Spinal cord (tissue), 10 donors: ENCODE results near the gene RAPH1. TPM values are rescaled to one million over a fixed set of nuclear protein-coding genes. Genes with fewer than 3 reads are reported as not detected.

Source experiments
- DNase-seq, 6 donors: peaks; one replicate each; pipeline versions ENCODE4 v3.0.0 to v3.0.0-alpha.2; 2013 to 2015; ENCODE audit warnings: low spot score in 6 of 6, low read depth in 4 of 6
- H3K27ac ChIP-seq: one replicate; pipeline ENCODE4 v1.5.1; 2013; ENCODE audit warnings: low read depth, low read length, control low read depth
- H3K27me3 ChIP-seq: one replicate; pipeline ENCODE4 v1.6.1; 2013; ENCODE audit warnings: low read length; ENCODE audit not compliant: control insufficient read depth, insufficient read depth
- H3K36me3 ChIP-seq: one replicate; pipeline ENCODE4 v1.6.1; 2013; ENCODE audit warnings: low read length; ENCODE audit not compliant: control insufficient read depth, insufficient read depth
- H3K4me1 ChIP-seq: one replicate; pipeline ENCODE4 v1.6.1; 2013; ENCODE audit warnings: low read length; ENCODE audit not compliant: control insufficient read depth, insufficient read depth
- H3K4me3 ChIP-seq: one replicate; pipeline ENCODE4 v1.5.1; 2013; ENCODE audit warnings: low read depth, low read length, control low read depth
- H3K9me3 ChIP-seq: one replicate; pipeline ENCODE4 v1.6.1; 2013; ENCODE audit warnings: low read length; ENCODE audit not compliant: control insufficient read depth, insufficient read depth
- WGBS: methylation state at CpG from one replicate; pipeline ENCODE4 v1.1.5; 2013; ENCODE audit warnings: missing lambda C conversion rate; ENCODE audit not compliant: insufficient coverage; 5-methylcytosine and 5-hydroxymethylcytosine counted together
- polyA plus RNA-seq, 2 donors: library from polyadenylated mRNA; unstranded; fragments of 120-200 nt; gene quantifications; one replicate each; pipeline ENCODE4 v1.2.1, GENCODE V29; 2013; ENCODE audit not compliant: insufficient read length in 2 of 2
- total RNA-seq, 2 donors: library from RNA; depleted of rRNA in 1 of 2; stranded (reverse); fragments of 120-200 nt in 1 of 2; fragments of >200 nt in 1 of 2; gene quantifications; one replicate each; pipeline versions ENCODE4 v1.2.3 to v1.2.4, GENCODE V29; 2013 to 2014
- donor health status: healthy.

Gene RAPH1
- total and polyA plus RNA-seq, 4 donors, result 23.2 to 73.9 (median 28.0) TPM

GRCh38 chr2:203578759-203579643, 43.9 kb upstream of the RAPH1 start:
- Histone ChIP-seq H3K9me3 (no peaks in the 10 kb centered on the region), H3K36me3 (no peaks in the 10 kb centered on the region), H3K4me3 (no peak overlapping the region), H3K27ac (no peak overlapping the region), H3K4me1 (peaks cover 9% of the 10 kb centered on the region), H3K27me3 (no peaks in the 10 kb centered on the region)
- DNase-seq, result no peak
- WGBS, result 100% methylated on average over 1 of the region's 4 CpGs

DNA sequence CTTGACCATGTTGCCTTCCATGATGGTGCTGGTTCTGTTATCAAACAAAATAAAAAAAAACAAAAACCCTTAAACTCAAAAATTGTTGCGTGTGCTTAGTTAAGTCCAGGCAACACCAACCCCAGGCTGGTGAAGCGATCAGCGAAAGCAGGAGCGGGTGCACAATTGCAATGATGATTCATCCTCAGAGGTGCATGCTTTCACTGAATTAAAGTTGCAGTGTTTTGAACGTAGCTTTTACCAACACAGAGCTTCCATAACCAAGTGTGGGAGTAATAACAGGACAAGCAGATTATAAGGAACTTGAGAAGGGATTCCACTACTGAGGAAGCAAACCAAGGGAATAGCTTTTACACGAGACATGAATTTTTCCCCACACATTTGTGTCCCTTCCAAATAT, 39.7 kb upstream of the RAPH1 start:
- no peak overlapping the region for H3K4me3 ChIP-seq
- H3K27me3 ChIP-seq, result no peaks in the 10 kb centered on the region
- H3K4me1 ChIP-seq, result no peaks in the 10 kb centered on the region
- WGBS, result no CpG with 5 or more reads among the region's 6 CpGs
- H3K9me3 ChIP-seq, result no peaks in the 10 kb centered on the region
- H3K27ac ChIP-seq, result no peak overlapping the region
- no peaks in the 10 kb centered on the region for H3K36me3 ChIP-seq
- no peak for DNase-seq

- Histone ChIP-seq H3K27me3 (no peaks in the 10 kb centered on the region), H3K4me1 (no peaks in the 10 kb centered on the region), H3K9me3 (no peaks in the 10 kb centered on the region), H3K36me3 (no peaks in the 10 kb centered on the region), H3K4me3 (no peak overlapping the region), H3K27ac (no peak overlapping the region)
- 98% methylated on average over 7 of the region's 7 CpGs for WGBS
- DNase-seq, result no peak
These were observed 37.2 kb upstream of the RAPH1 start for GRCh38 chr2:203572316-203572715.

- no peak for DNase-seq
- Histone ChIP-seq H3K4me1 (no peaks in the 10 kb centered on the region), H3K36me3 (no peaks in the 10 kb centered on the region), H3K9me3 (no peaks in the 10 kb centered on the region), H3K27ac (no peak overlapping the region), H3K27me3 (no peaks in the 10 kb centered on the region), H3K4me3 (no peak overlapping the region)
- 86% methylated on average over 2 of the region's 8 CpGs for WGBS
These were observed 34.7 kb upstream of the RAPH1 start for GRCh38 chr2:203569677-203570316.

GRCh38 chr2:203567691-203568090, 32.6 kb upstream of the RAPH1 start:
- WGBS, result no CpG with 5 or more reads among the region's 1 CpG

DNA sequence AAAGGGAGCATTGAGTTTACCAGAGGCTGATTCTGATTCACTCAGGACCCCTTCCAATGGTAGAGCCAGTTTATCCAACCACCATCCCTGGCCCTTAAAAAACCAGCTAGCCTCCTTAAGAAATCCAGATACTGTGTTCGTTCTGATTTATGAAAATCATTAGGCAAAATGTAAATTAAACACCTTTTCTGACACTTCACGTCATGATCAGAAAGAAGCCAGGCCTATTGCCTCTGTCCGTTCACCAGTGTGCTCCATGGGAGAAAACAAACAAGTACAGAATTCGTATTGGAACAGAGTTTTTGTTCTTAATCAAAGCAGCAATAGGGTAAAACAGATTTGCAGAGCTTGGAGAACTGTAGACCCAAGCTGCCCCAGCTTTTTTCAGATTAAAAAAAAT, 31.1 kb upstream of the RAPH1 start:
- no peaks in the 10 kb centered on the region for H3K36me3 ChIP-seq
- no peak for DNase-seq
- no peaks in the 10 kb centered on the region for H3K4me1 ChIP-seq
- WGBS, result 67% methylated on average over 1 of the region's 4 CpGs
- no peaks in the 10 kb centered on the region for H3K9me3 ChIP-seq
- no peak overlapping the region for H3K4me3 ChIP-seq
- H3K27me3 ChIP-seq, result no peaks in the 10 kb centered on the region
- no peak overlapping the region for H3K27ac ChIP-seq

More at GRCh38 chr2:203567691-203568090, 32.6 kb upstream of the RAPH1 start:
- DNase-seq, result peak in 1 of 6 donors; percentile 84
- no peaks in the 10 kb centered on the region for H3K9me3 ChIP-seq
- no peak overlapping the region for H3K4me3 ChIP-seq
- H3K27ac ChIP-seq, result no peak overlapping the region
- H3K36me3 ChIP-seq, result no peaks in the 10 kb centered on the region
- H3K27me3 ChIP-seq, result no peaks in the 10 kb centered on the region
- no peaks in the 10 kb centered on the region for H3K4me1 ChIP-seq

DNA sequence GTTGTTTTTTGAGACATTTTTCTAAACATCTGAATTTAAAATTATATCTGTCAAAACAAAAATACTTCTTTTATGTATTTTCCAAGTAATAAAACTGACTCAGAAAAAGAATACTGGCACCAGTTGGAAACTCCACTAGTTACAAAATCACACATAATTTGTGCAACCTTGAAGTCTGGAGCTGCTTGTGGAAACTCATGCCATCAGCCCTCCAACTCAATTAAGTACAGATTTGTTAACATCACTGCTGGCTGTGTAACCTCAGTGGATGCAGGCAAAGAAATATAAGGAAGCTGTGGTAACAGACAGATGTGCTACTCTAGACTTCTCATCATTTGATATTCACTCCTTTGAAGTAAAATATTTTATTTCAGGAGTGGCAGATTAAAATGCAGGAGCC, 30.0 kb upstream of the RAPH1 start:
- Histone ChIP-seq H3K27ac (no peak overlapping the region), H3K27me3 (no peaks in the 10 kb centered on the region), H3K4me3 (no peak overlapping the region), H3K4me1 (no peaks in the 10 kb centered on the region), H3K36me3 (no peaks in the 10 kb centered on the region), H3K9me3 (no peaks in the 10 kb centered on the region)
- DNase-seq, result no peak

GRCh38 chr2:203562268-203562667, 27.2 kb upstream of the RAPH1 start:
- WGBS, result 73% methylated on average over 2 of the region's 2 CpGs
- H3K4me3 ChIP-seq, result no peak overlapping the region
- DNase-seq, result peak in 1 of 6 donors; percentile 19
- H3K4me1 ChIP-seq, result no peaks in the 10 kb centered on the region
- no peaks in the 10 kb centered on the region for H3K36me3 ChIP-seq
- H3K27me3 ChIP-seq, result no peaks in the 10 kb centered on the region
- no peaks in the 10 kb centered on the region for H3K9me3 ChIP-seq
- no peak overlapping the region for H3K27ac ChIP-seq

DNA sequence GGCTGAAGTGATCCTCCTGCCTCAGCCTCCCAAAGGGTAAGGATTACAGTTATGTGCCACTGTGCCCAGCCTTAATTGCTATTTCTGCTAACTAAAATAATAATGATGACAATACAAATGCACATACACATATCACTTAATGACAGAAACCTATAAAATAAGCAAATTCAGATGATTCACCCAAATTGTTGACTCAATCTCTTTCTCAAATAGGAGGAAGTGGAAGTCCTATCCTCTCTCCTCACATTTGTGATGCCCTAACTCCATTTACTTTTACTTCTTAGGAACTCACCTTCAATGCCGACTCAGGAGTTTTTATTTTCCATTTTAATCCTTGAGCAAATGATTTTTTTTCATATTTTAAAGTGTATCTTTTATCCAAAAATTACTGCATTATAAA, 24.5 kb upstream of the RAPH1 start:
- no CpG with 5 or more reads among the region's 1 CpG for WGBS
- H3K4me1 ChIP-seq, result no peaks in the 10 kb centered on the region
- H3K36me3 ChIP-seq, result no peaks in the 10 kb centered on the region
- H3K27me3 ChIP-seq, result no peaks in the 10 kb centered on the region
- no peak for DNase-seq
- no peaks in the 10 kb centered on the region for H3K9me3 ChIP-seq
- no peak overlapping the region for H3K27ac ChIP-seq
- H3K4me3 ChIP-seq, result no peak overlapping the region

DNA sequence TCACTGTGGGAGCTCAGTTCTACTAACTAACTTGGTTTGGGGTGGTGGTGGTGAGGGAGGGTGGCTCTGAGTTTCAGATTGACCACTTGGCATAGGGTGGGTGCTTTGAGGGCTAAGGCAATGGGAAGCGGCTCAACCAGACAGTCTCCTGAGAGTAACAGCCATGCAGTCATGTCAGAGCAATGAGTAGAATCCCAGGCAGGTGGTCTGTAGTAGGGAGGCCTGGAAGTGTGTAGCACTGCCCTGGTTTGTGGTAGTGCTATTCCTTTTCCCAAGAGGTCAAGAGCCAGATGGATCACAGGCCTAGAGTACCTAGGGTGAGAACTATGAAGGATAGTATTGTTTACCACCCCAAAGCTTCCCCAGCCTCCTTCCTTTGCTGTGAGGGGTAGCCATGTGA, 18.7 kb upstream of the RAPH1 start:
- Histone ChIP-seq H3K9me3 (no peaks in the 10 kb centered on the region), H3K4me1 (no peaks in the 10 kb centered on the region), H3K27me3 (no peaks in the 10 kb centered on the region), H3K4me3 (no peak overlapping the region), H3K36me3 (no peaks in the 10 kb centered on the region), H3K27ac (no peak overlapping the region)
- DNase-seq, result no peak
- 100% methylated on average over 1 of the region's 1 CpG for WGBS
